ENCODE results near the gene PIK3R6.

Gene PIK3R6

DNA sequence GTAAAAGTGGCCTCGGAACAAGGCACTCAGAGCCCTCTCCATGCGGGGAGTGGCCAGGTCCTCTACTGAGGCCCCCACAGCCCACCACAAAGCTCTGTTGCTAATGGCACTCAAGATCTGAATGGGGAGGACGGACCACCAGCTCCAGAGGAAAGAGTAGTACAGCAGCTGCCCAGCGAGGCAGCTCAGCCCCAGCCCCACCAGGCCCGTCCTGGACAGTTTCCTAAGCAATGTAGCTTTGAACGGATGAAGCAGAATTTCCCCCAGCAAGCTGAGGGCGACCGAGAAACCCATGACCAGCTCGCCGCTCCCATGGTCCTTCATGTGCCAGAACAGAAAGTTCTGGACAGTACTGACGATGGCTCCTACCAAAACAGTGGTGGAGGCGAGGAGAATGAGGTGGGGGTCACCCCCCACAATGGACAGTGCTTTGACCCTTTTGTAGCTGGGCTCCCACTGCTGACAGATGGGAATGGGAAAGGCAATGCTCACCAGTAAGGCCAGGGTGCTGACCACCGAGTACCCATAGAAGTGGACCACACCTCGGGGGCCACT lies 69.8 kb downstream of the PIK3R6 start:
- Histone ChIP-seq H3K36me3 (ENCODE audit: control insufficient read depth, low read length) (no peaks in the 10 kb centered on the region), H3K27me3 (ENCODE audit: control insufficient read depth, low read length) (no peaks in the 10 kb centered on the region), H3K4me2 (ENCODE audit: low read length) (no peak overlapping the region), H3K9me2 (replicated peaks; ENCODE audit: control insufficient read depth, low read length) (no peaks in the 10 kb centered on the region), H3K9me3 (ENCODE audit: control insufficient read depth, insufficient read depth, low read length) (no peaks in the 10 kb centered on the region), H3F3A (ENCODE audit: control insufficient read depth, insufficient read depth) (no peaks in the 10 kb centered on the region), H3K27ac (ENCODE audit: low read depth, low read length) (no peak overlapping the region), H3K4me3 (ENCODE audit: low read length) (no peak overlapping the region), H3K4me1 (ENCODE audit: control insufficient read depth, low read length) (no peaks in the 10 kb centered on the region), H4K20me1 (ENCODE audit: control insufficient read depth, insufficient read depth, low read depth, low read length) (no peaks in the 10 kb centered on the region), H3K79me2 (ENCODE audit: control insufficient read depth, low read length) (no peaks in the 10 kb centered on the region)
- TF ChIP-seq EZH2phosphoT487 (IDR thresholded peaks at IDR 0.05; ENCODE audit: borderline replicate concordance, low read length), result no peak
- TF ChIP-seq CTCF (IDR thresholded peaks at IDR 0.05; ENCODE audit: low read depth, low read length, poor library complexity, severe bottlenecking), result no peak

DNA sequence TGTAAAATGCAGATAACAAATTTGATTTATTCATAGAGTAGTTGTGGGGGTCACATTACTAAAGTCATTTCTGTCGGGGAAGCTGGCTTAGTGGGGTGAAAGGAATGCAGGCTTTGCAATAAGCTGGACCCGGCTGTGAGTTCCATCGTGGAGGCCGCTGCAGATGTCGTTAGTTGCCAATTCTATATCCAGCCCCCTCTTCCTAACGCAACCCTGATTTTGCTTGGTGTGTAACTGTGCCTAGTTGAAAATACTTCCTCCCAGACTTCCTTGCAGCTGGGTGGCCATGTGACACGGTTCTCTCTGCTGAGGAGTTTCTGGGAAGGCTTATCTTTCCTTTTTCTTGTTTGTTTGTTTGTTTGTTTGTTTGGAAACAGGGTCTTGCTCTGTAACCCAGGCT lies 72.8 kb downstream of the PIK3R6 start:
- TF ChIP-seq EZH2phosphoT487 (IDR thresholded peaks at IDR 0.05; ENCODE audit: borderline replicate concordance, low read length) (no peak), CTCF (IDR thresholded peaks at IDR 0.05; ENCODE audit: low read depth, low read length, poor library complexity, severe bottlenecking) (no peak)
- H3F3A ChIP-seq (ENCODE audit: control insufficient read depth, insufficient read depth), result no peaks in the 10 kb centered on the region
- no peaks in the 10 kb centered on the region for H3K9me2 ChIP-seq (replicated peaks; ENCODE audit: control insufficient read depth, low read length)
- H3K9me3 ChIP-seq (ENCODE audit: control insufficient read depth, insufficient read depth, low read length), result no peaks in the 10 kb centered on the region
- H3K27ac ChIP-seq (ENCODE audit: low read depth, low read length), result no peak overlapping the region
- no peaks in the 10 kb centered on the region for H4K20me1 ChIP-seq (ENCODE audit: control insufficient read depth, insufficient read depth, low read depth, low read length)
- no peaks in the 10 kb centered on the region for H3K79me2 ChIP-seq (ENCODE audit: control insufficient read depth, low read length)
- no peak overlapping the region for H3K4me3 ChIP-seq (ENCODE audit: low read length)
- H3K27me3 ChIP-seq (ENCODE audit: control insufficient read depth, low read length), result peaks cover 8% of the 10 kb centered on the region
- no peak overlapping the region for H3K4me2 ChIP-seq (ENCODE audit: low read length)
- H3K36me3 ChIP-seq (ENCODE audit: control insufficient read depth, low read length), result no peaks in the 10 kb centered on the region
- no peaks in the 10 kb centered on the region for H3K4me1 ChIP-seq (ENCODE audit: control insufficient read depth, low read length)

- H3K27ac ChIP-seq (ENCODE audit: low read depth, low read length), result no peak overlapping the region
- H3K36me3 ChIP-seq (ENCODE audit: control insufficient read depth, low read length), result no peaks in the 10 kb centered on the region
Measured at GRCh38 chr17:8793649-8794048, 73.8 kb downstream of the PIK3R6 start.

More at GRCh38 chr17:8793649-8794048, 73.8 kb downstream of the PIK3R6 start:
- H3K79me2 ChIP-seq (ENCODE audit: control insufficient read depth, low read length), result no peaks in the 10 kb centered on the region
- H3K9me3 ChIP-seq (ENCODE audit: control insufficient read depth, insufficient read depth, low read length), result no peaks in the 10 kb centered on the region
- H3K9me2 ChIP-seq (replicated peaks; ENCODE audit: control insufficient read depth, low read length), result no peaks in the 10 kb centered on the region
- H3K4me1 ChIP-seq (ENCODE audit: control insufficient read depth, low read length), result no peaks in the 10 kb centered on the region
- H3F3A ChIP-seq (ENCODE audit: control insufficient read depth, insufficient read depth), result no peaks in the 10 kb centered on the region
- no peaks in the 10 kb centered on the region for H4K20me1 ChIP-seq (ENCODE audit: control insufficient read depth, insufficient read depth, low read depth, low read length)
- TF ChIP-seq EZH2phosphoT487 (IDR thresholded peaks at IDR 0.05; ENCODE audit: borderline replicate concordance, low read length) (no peak), CTCF (IDR thresholded peaks at IDR 0.05; ENCODE audit: low read depth, low read length, poor library complexity, severe bottlenecking) (no peak)
- H3K4me3 ChIP-seq (ENCODE audit: low read length), result no peak overlapping the region
- peaks cover 13% of the 10 kb centered on the region for H3K27me3 ChIP-seq (ENCODE audit: control insufficient read depth, low read length)
- H3K4me2 ChIP-seq (ENCODE audit: low read length), result no peak overlapping the region

All from DOHH2 (cell line).